SJCRH30 (cell line): ENCODE results near the gene PLAU. TPM values are rescaled to one million over a fixed set of nuclear protein-coding genes. Genes with fewer than 3 reads are reported as not detected.
"Not testable (repeated sequence)": the region's sequence is repeated elsewhere in the genome, so short reads cannot be mapped to it uniquely, and the experiment has no call there.

ENCODE experiments used
- DNase-seq, 2 experiments: peaks; one replicate each; pipeline ENCODE4 v3.0.0-alpha.2; 2015 to 2020
- H3K27ac ChIP-seq: fragments of 250-450 bp; sonication (Bioruptor Pico); 2 replicates; pipeline ENCODE4 v1.5.1; 2020; ENCODE audit warnings: mild to moderate bottlenecking, moderate library complexity
- H3K27me3 ChIP-seq: fragments of 250-450 bp; sonication (Bioruptor Pico); 2 replicates; pipeline ENCODE4 v1.5.1; 2020; ENCODE audit warnings: mild to moderate bottlenecking, moderate library complexity
- H3K36me3 ChIP-seq: fragments of 250-450 bp; sonication (Bioruptor Pico); 2 replicates; pipeline ENCODE4 v1.5.1; 2020; ENCODE audit warnings: mild to moderate bottlenecking, moderate library complexity
- H3K4me1 ChIP-seq: fragments of 250-450 bp; sonication (Bioruptor Pico); 2 replicates; pipeline ENCODE4 v1.5.1; 2020; ENCODE audit warnings: mild to moderate bottlenecking, moderate library complexity
- H3K4me3 ChIP-seq: fragments of 250-450 bp; sonication (Bioruptor Pico); 2 replicates; pipeline ENCODE4 v1.5.1; 2020; ENCODE audit warnings: mild to moderate bottlenecking, moderate library complexity
- H3K9me3 ChIP-seq: fragments of 250-450 bp; sonication (Bioruptor Pico); replicated peaks from 2 replicates; pipeline ENCODE4 v1.5.1; 2020; ENCODE audit warnings: mild to moderate bottlenecking, moderate library complexity
- total RNA-seq: library from RNA; depleted of rRNA; stranded (reverse); fragments of >200 nt; shearing (Covaris generic); gene quantifications from 2 replicates; pipeline ENCODE4 v1.2.3, GENCODE V29; 2014; rRNA removed

PLAU gene
- total RNA-seq, 1 experiment from 2014 or later: 64.8 TPM

DNA sequence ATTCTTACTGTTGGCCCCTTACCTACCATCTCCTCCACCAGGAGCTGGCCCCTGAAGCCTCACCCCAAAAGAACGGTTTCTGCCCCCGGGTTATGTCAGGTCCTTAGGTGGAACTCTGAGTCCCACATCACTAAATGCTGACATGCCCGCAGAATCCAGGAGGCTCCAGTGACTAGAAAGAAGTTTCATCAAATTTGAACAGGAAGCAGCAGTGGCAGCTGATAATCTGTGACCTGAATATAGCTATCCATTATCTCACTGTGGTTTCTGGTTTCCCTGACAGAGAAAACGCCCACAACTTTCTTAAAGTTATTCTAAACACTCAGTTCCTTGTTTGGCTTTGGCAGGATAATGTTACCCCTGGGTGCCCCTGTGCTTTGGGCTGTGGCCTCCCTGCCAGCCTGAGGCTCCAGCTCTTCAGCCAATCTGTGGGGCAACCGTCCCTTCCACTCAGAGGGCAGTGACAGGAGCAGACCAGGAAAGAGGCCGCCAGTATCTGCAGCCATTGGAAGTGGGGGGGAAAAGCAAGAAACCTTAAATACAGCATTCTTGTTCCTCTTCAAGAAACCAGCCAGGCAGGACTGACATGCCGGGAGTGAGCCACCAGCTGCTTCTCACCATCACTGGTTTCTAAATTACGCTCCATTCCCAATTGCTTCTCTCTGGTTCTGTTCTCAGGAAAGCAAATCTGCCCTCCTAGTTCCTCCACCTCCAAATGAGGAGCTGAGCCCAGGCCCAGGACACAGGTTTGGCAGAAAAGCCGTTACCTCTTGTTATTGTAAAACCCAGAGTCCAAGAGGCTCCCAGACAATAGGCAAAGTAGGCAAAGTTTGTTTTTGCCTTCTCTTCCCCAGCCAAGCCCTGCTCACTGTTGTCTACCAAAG is 45.8 kb downstream of the PLAU start:
- DNase-seq: peak; percentile 72 to 86
- peak overlapping the region; percentile 54 for H3K27ac ChIP-seq

DNA sequence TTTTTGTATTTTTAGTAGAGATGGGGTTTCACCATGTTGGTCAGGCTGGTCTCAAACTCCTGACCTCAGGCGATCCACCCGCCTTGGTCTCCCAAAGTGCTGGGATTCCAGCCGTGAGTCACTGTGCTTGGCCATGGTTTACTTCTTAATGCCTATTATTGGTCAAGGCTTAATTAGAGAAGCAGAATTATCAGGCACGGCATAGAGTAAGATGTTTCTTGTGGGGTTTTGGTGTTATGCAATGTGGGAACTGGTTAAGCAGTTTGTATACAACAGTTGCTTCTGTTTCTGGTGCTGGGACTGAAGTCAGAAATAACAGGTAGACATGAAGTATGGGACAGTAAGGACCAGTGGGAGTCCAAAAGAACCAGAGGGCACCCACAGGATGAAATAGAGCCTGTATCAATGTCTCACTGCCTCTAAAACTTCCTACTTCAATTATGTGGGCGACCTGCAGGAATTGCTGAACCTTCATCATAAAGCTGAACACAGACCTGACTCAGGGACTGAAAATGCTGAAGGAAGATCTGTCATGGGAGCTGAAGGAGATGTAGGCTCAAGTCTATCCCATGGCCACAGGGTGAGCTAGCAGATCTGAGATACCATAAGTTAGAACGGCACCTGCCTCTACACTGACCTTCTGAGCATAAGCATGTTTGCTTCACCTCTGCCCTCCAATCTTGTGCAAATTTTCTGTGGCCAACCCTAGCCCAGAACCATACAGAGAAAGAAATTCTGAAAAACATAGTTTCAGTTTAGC is 48.7 kb downstream of the PLAU start:
- Histone ChIP-seq H3K4me1 (peaks cover 13% of the 10 kb centered on the region), H3K27ac (no peak overlapping the region), H3K9me3 (no peaks in the 10 kb centered on the region), H3K27me3 (no peaks in the 10 kb centered on the region), H3K36me3 (no peaks in the 10 kb centered on the region), H3K4me3 (no peak overlapping the region)
- DNase-seq: no peak

More for the DNA sequence above, 45.8 kb downstream of the PLAU start:
- Histone ChIP-seq H3K9me3 (no peaks in the 10 kb centered on the region), H3K36me3 (no peaks in the 10 kb centered on the region), H3K4me3 (peak overlapping the region; percentile 18), H3K4me1 (peaks cover 13% of the 10 kb centered on the region), H3K27me3 (no peaks in the 10 kb centered on the region)

DNA sequence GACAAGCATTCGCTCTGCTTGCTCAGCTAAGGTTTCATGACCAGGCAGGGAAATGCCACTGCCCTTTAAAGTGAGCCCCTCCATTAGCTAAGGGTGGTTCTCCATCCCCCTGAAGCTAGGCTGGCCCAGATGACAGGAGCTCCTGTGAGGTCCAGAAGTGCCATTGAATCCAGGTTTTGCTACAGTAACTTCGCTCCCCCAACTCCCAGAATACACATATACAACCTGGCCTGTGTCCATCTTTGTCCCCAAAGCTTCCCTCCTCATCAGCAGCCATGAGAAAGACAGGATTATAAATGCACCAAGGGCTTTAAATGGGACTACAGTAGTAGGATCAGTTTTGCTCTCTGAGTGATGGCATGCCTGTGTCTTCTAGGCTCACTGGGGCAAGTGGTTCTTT is 51.5 kb downstream of the PLAU start:
- Histone ChIP-seq H3K4me3 (no peak overlapping the region), H3K27me3 (no peaks in the 10 kb centered on the region), H3K4me1 (peaks cover 14% of the 10 kb centered on the region), H3K27ac (no peak overlapping the region), H3K36me3 (no peaks in the 10 kb centered on the region), H3K9me3 (no peaks in the 10 kb centered on the region)
- DNase-seq: no peak

DNA sequence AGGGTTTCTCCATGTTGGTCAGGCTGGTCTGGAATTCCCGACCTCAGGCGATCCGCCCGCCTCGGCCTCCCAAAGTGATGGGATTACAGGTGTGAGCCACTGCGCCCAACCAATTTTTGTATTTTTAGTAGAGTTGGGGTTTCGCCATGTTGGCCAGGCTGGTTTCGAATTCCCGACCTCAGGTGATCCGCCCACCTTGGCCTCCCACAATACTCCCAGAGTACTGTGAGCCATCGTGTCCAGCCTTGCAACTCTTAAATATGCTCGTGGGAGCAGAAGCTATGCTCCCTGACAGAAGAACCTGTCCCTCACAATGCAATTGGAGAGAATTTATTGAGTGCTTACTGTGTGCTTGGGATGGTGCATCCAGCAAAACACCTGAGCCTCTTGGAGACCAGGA is 52.6 kb downstream of the PLAU start:
- DNase-seq: not testable (repeated sequence)
- peaks cover 25% of the 10 kb centered on the region for H3K4me1 ChIP-seq

DNA sequence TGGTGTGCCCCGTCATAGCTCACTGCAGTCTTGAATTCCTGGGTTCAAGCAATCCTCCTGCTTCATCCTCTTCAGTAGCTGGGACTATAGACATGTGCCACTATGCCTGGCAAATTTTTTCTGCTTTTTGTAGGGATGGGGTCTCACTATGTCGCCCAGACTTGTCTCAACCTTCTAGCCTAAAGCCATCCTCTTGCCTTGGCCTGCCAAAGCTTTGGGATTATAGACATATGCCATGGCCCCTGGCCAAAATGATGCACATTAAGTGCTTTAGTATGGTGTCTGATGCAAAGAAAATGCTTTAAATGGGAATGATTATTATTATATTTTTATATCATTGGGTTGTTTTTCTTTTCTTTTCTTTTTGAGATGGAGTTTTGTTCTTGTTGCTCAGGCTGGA is 53.8 kb downstream of the PLAU start:
- Histone ChIP-seq H3K4me1 (peaks cover 27% of the 10 kb centered on the region), H3K36me3 (no peaks in the 10 kb centered on the region), H3K27ac (no peak overlapping the region), H3K9me3 (no peaks in the 10 kb centered on the region), H3K27me3 (no peaks in the 10 kb centered on the region), H3K4me3 (no peak overlapping the region)
- DNase-seq: no peak

More for the DNA sequence above, 52.6 kb downstream of the PLAU start:
- not testable (repeated sequence) for H3K36me3 ChIP-seq, H3K27ac ChIP-seq, H3K27me3 ChIP-seq, H3K9me3 ChIP-seq, H3K4me3 ChIP-seq

DNA sequence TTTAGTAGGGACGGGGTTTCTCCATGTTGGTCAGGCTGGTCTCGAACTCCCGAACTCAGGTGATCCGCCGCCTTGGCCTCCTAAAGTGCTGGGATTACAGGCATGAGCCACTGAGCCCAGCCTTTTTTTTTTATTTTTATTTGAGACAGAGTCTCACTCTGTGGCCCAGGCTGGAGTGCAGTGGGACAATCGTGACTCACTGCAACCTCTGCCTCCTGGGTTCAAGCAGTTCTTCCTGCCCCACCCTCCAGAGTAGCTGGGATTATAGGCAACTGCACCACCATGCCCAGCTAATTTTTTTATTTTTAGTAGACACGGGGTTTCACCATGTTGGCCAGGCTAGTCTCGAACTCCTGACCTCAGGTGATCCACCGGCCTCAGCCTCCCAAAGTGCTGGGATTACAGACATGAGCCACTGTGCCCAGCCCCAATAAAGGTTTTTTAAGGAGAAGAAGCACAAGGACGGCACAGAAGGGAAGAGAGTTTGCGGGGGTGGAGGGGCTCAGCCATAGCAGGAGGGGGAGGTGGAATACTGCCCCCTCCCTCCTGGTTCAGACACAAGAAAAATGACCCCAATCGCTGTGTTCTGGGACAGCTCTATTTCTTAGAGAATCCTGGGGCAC is 54.4 kb downstream of the PLAU start:
- peaks cover 27% of the 10 kb centered on the region for H3K4me1 ChIP-seq
- peak overlapping the region; percentile 71 for H3K27ac ChIP-seq
- H3K27me3 ChIP-seq, H3K9me3 ChIP-seq, H3K4me3 ChIP-seq, H3K36me3 ChIP-seq, DNase-seq: not testable (repeated sequence)

DNA sequence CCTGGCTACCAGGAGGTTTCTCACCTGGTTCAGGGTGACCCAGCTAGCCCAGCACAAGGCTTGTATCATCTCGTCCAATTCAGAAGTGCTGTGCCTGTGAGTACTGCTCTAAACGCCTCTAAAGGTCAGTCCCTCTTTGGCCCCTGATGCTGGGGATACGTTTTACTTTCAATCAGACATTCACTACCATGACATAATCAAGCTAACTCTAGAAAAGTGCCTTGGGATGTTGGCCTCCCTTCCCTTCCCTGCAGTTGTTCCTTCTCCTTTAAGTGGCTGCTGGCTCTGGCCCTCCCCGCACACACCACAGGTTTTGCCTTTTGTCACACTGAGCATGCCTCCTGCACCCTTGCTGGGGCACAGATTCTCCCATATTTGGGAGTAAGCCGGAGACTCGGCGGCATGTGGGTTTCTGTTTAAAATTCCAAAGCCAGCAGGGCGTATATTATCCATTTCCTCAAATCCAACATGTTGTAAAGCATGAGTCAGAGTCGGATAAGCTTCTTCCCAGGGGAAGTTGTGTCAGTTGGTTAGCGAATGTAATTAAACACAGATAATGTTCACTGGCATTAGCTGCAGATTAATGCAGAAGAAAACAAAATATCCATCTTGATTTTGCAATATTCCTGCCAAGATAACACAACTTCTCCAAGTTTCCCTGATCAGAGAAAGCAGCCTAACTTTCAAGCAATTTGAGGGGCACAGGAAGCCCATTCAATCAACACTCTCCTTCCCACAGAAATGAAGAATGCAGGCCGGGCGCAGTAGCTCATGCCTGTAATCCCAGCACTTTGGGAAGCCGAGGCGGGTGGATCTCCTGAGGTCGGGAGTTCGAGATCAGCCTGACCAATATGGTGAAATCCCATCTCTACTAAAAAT is 55.2 kb downstream of the PLAU start:
- Histone ChIP-seq H3K4me3 (no peak overlapping the region), H3K36me3 (no peaks in the 10 kb centered on the region), H3K27ac (peak overlapping the region; percentile 71), H3K27me3 (no peaks in the 10 kb centered on the region), H3K9me3 (no peaks in the 10 kb centered on the region), H3K4me1 (peaks cover 27% of the 10 kb centered on the region)
- DNase-seq: peak; percentile 99

DNA sequence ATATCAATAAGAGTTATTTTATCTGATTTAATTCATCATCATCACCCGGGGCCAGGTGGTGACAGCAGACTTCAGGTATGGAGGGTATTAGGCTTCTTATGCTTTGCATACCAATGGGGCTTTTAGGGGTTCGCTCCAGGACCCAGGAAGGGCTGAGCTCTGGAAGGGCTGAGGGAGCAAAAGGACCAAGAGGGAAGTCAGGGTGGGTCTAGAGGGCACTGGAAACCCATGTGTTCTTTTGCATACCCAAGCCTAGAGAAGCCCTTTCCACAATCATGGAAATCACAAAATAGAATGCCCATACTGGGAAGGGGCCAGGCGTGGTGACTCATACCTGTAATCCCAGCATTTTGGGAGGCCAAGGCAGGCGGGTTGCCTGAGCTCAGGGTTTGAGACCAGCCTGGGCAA is 56.1 kb downstream of the PLAU start:
- Histone ChIP-seq H3K4me1 (peaks cover 27% of the 10 kb centered on the region), H3K27ac (no peak overlapping the region; the same call in 1 of the 2 replicates), H3K27me3 (no peaks in the 10 kb centered on the region)

More for the DNA sequence above, 56.1 kb downstream of the PLAU start:
- no peaks in the 10 kb centered on the region for H3K36me3 ChIP-seq
- no peaks in the 10 kb centered on the region for H3K9me3 ChIP-seq
- no peak for DNase-seq
- no peak overlapping the region for H3K4me3 ChIP-seq

Other genes with a start within 250 kb of the PLAU start
- 2.2 and 2.7 TPM in 2 replicates for gene AGAP5, start 213.0 kb upstream of the PLAU start, total RNA-seq
- gene SEC24C, start 166.8 kb upstream of the PLAU start, total RNA-seq: 89.4 and 92.2 TPM in 2 replicates
- 78.2 and 79.1 TPM in 2 replicates for gene CHCHD1, start 129.1 kb upstream of the PLAU start, total RNA-seq
- 36.5 and 41.1 TPM in 2 replicates for gene ZSWIM8, start 125.5 kb upstream of the PLAU start, total RNA-seq
- gene NDST2, start 99.5 kb upstream of the PLAU start, total RNA-seq: 19.6 and 24.5 TPM in 2 replicates
- gene CAMK2G, start 36.6 kb upstream of the PLAU start, total RNA-seq: 25.2 and 30.2 TPM in 2 replicates
- gene VCL, start 87.0 kb downstream of the PLAU start, total RNA-seq: 45.5 and 48.1 TPM in 2 replicates
- 42.1 and 43.1 TPM in 2 replicates for gene AP3M1, start 239.7 kb downstream of the PLAU start, total RNA-seq
- gene ADK, start 240.1 kb downstream of the PLAU start, total RNA-seq: 42.7 and 48.6 TPM in 2 replicates